ENCODE data around the gene NCKAP5.

NCKAP5 gene

GRCh38 chr2:133166031-133166430 lies 402.2 kb downstream of the NCKAP5 start:
- peaks cover 0 to 22% of the 10 kb centered on the region in 2 donors for H3K9me3 ChIP-seq (replicated peaks in 1 of 2; ENCODE audit: control insufficient read depth in 2 of 2, insufficient read depth in 1 of 2, low read depth in 1 of 2, low read length in 2 of 2)
- no peak for DNase-seq (ENCODE audit: low spot score)
- no peak overlapping the region for H2BK5ac ChIP-seq (ENCODE audit: low read length)
- H3K18ac ChIP-seq (ENCODE audit: low read length): no peak overlapping the region
- no peak overlapping the region for H3K4ac ChIP-seq (ENCODE audit: low read length)
- H2BK15ac ChIP-seq (ENCODE audit: low read length): no peak overlapping the region
- no peak overlapping the region for H2BK120ac ChIP-seq (ENCODE audit: low read depth, low read length)
- H4K91ac ChIP-seq (ENCODE audit: low read depth, low read length, poor library complexity): no peak overlapping the region
- H3K27me3 ChIP-seq (ENCODE audit: control insufficient read depth in 3 of 3, insufficient read depth in 3 of 3, low read depth in 1 of 3, low read length in 3 of 3): no peaks in the 10 kb centered on the region
- no peak overlapping the region for H3K9ac ChIP-seq (ENCODE audit: low read depth, low read length, poor library complexity)
- no CpG with 5 or more reads among the region's 2 CpGs for WGBS, 2 donors (ENCODE audit: extremely low coverage in 2 of 2, insufficient read length in 2 of 2, insufficient replicate concordance in 1 of 2)
- no peak overlapping the region for H3K27ac ChIP-seq (replicated peaks; ENCODE audit: low read length)
- no peak overlapping the region for H2BK12ac ChIP-seq (ENCODE audit: low read length)
- no peak overlapping the region for H3K14ac ChIP-seq (ENCODE audit: low read length)
- H3K79me1 ChIP-seq (ENCODE audit: low read depth, low read length): no peaks in the 10 kb centered on the region
- H2AK5ac ChIP-seq (ENCODE audit: low read depth, low read length): no peak overlapping the region
- no peaks in the 10 kb centered on the region for H3K4me1 ChIP-seq (ENCODE audit: control insufficient read depth in 2 of 2, insufficient read depth in 1 of 2, low read depth in 1 of 2, low read length in 2 of 2)
- no peak overlapping the region for H3K4me3 ChIP-seq (ENCODE audit: low read length in 2 of 2)
- peaks cover 0 to 34% of the 10 kb centered on the region in 2 donors for H3K36me3 ChIP-seq (replicated peaks in 1 of 2; ENCODE audit: control insufficient read depth in 2 of 2, insufficient read depth in 2 of 2, low read length in 2 of 2)
- H3K23ac ChIP-seq (ENCODE audit: low read depth, low read length, poor library complexity): no peak overlapping the region
- no peak overlapping the region for H2AFZ ChIP-seq (ENCODE audit: low read length)
- no peak overlapping the region for H4K8ac ChIP-seq (ENCODE audit: low read depth, low read length)
- no peak overlapping the region for H3K4me2 ChIP-seq (ENCODE audit: insufficient read depth, low read length, poor library complexity, severe bottlenecking)

GRCh38 chr2:133163111-133163510 lies 405.2 kb downstream of the NCKAP5 start:
- Histone ChIP-seq H2BK120ac (ENCODE audit: low read depth, low read length) (no peak overlapping the region), H3K14ac (ENCODE audit: low read length) (no peak overlapping the region), H3K4me2 (ENCODE audit: insufficient read depth, low read length, poor library complexity, severe bottlenecking) (no peak overlapping the region), H2AK5ac (ENCODE audit: low read depth, low read length) (no peak overlapping the region), H2BK15ac (ENCODE audit: low read length) (no peak overlapping the region), H4K91ac (ENCODE audit: low read depth, low read length, poor library complexity) (no peak overlapping the region), H3K23ac (ENCODE audit: low read depth, low read length, poor library complexity) (no peak overlapping the region), H2AFZ (ENCODE audit: low read length) (no peak overlapping the region), H3K4me3 (ENCODE audit: low read length in 2 of 2) (no peak overlapping the region), H3K79me1 (ENCODE audit: low read depth, low read length) (no peaks in the 10 kb centered on the region), H3K18ac (ENCODE audit: low read length) (no peak overlapping the region), H3K9me3 (replicated peaks in 1 of 2; ENCODE audit: control insufficient read depth in 2 of 2, insufficient read depth in 1 of 2, low read depth in 1 of 2, low read length in 2 of 2) (peaks cover 0 to 40% of the 10 kb centered on the region in 2 donors), H3K9ac (ENCODE audit: low read depth, low read length, poor library complexity) (no peak overlapping the region), H3K27ac (replicated peaks; ENCODE audit: low read length) (no peak overlapping the region), H3K36me3 (replicated peaks in 1 of 2; ENCODE audit: control insufficient read depth in 2 of 2, insufficient read depth in 2 of 2, low read length in 2 of 2) (peaks cover 0 to 47% of the 10 kb centered on the region in 2 donors), H3K4ac (ENCODE audit: low read length) (no peak overlapping the region), H3K27me3 (ENCODE audit: control insufficient read depth in 3 of 3, insufficient read depth in 3 of 3, low read depth in 1 of 3, low read length in 3 of 3) (no peaks in the 10 kb centered on the region), H4K8ac (ENCODE audit: low read depth, low read length) (no peak overlapping the region), H2BK12ac (ENCODE audit: low read length) (no peak overlapping the region), H3K4me1 (ENCODE audit: control insufficient read depth in 2 of 2, insufficient read depth in 1 of 2, low read depth in 1 of 2, low read length in 2 of 2) (no peaks in the 10 kb centered on the region), H2BK5ac (ENCODE audit: low read length) (no peak overlapping the region)
- DNase-seq (ENCODE audit: low spot score): no peak
- WGBS, 2 donors (ENCODE audit: extremely low coverage in 2 of 2, insufficient read length in 2 of 2, insufficient replicate concordance in 1 of 2): no CpG with 5 or more reads among the region's 4 CpGs

GRCh38 chr2:133158442-133158841 lies 409.8 kb downstream of the NCKAP5 start:
- Histone ChIP-seq H3K4me2 (ENCODE audit: insufficient read depth, low read length, poor library complexity, severe bottlenecking) (no peak overlapping the region), H3K36me3 (replicated peaks in 1 of 2; ENCODE audit: control insufficient read depth in 2 of 2, insufficient read depth in 2 of 2, low read length in 2 of 2) (peaks cover 0 to 64% of the 10 kb centered on the region in 2 donors), H3K23ac (ENCODE audit: low read depth, low read length, poor library complexity) (no peak overlapping the region), H3K27ac (replicated peaks; ENCODE audit: low read length) (no peak overlapping the region), H4K91ac (ENCODE audit: low read depth, low read length, poor library complexity) (no peak overlapping the region), H3K18ac (ENCODE audit: low read length) (no peak overlapping the region), H3K4me1 (ENCODE audit: control insufficient read depth in 2 of 2, insufficient read depth in 1 of 2, low read depth in 1 of 2, low read length in 2 of 2) (no peaks in the 10 kb centered on the region), H4K8ac (ENCODE audit: low read depth, low read length) (no peak overlapping the region), H3K79me1 (ENCODE audit: low read depth, low read length) (no peaks in the 10 kb centered on the region), H3K4ac (ENCODE audit: low read length) (no peak overlapping the region), H2BK120ac (ENCODE audit: low read depth, low read length) (no peak overlapping the region), H3K4me3 (ENCODE audit: low read length in 2 of 2) (no peak overlapping the region), H3K14ac (ENCODE audit: low read length) (no peak overlapping the region), H3K27me3 (ENCODE audit: control insufficient read depth in 3 of 3, insufficient read depth in 3 of 3, low read depth in 1 of 3, low read length in 3 of 3) (no peaks in the 10 kb centered on the region), H2AFZ (ENCODE audit: low read length) (no peak overlapping the region), H2AK5ac (ENCODE audit: low read depth, low read length) (no peak overlapping the region), H3K9me3 (replicated peaks in 1 of 2; ENCODE audit: control insufficient read depth in 2 of 2, insufficient read depth in 1 of 2, low read depth in 1 of 2, low read length in 2 of 2) (peaks cover 2 to 64% of the 10 kb centered on the region in 2 donors), H2BK15ac (ENCODE audit: low read length) (no peak overlapping the region), H2BK5ac (ENCODE audit: low read length) (no peak overlapping the region), H3K9ac (ENCODE audit: low read depth, low read length, poor library complexity) (no peak overlapping the region), H2BK12ac (ENCODE audit: low read length) (no peak overlapping the region)
- DNase-seq (ENCODE audit: low spot score): no peak

DNA sequence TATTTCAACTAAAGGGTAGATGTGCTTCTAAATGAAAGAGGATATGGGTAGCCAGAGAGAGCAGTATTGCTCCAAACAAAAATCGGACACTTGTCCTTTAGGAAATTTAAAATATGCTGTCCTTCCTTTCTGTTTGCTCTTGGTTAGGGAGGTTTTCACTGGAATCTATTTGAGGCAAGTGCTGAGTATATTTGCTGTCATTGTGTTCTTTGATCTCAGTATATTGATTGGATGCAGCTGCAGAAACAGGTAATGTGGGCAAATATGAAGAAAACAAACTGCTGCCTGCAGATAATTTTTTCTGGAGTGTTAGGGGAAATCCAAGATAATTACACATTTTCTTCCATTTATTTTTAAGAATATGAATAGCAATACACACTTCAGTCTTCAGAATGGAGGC lies 410.2 kb downstream of the NCKAP5 start:
- Histone ChIP-seq H2BK5ac (ENCODE audit: low read length) (no peak overlapping the region), H3K79me1 (ENCODE audit: low read depth, low read length) (no peaks in the 10 kb centered on the region), H2AFZ (ENCODE audit: low read length) (no peak overlapping the region), H2BK120ac (ENCODE audit: low read depth, low read length) (no peak overlapping the region), H3K36me3 (replicated peaks in 1 of 2; ENCODE audit: control insufficient read depth in 2 of 2, insufficient read depth in 2 of 2, low read length in 2 of 2) (peaks cover 0 to 63% of the 10 kb centered on the region in 2 donors), H3K23ac (ENCODE audit: low read depth, low read length, poor library complexity) (no peak overlapping the region), H3K4me2 (ENCODE audit: insufficient read depth, low read length, poor library complexity, severe bottlenecking) (no peak overlapping the region), H3K14ac (ENCODE audit: low read length) (no peak overlapping the region), H4K91ac (ENCODE audit: low read depth, low read length, poor library complexity) (no peak overlapping the region), H3K4ac (ENCODE audit: low read length) (no peak overlapping the region), H3K9ac (ENCODE audit: low read depth, low read length, poor library complexity) (no peak overlapping the region), H3K18ac (ENCODE audit: low read length) (no peak overlapping the region), H3K27ac (replicated peaks; ENCODE audit: low read length) (no peak overlapping the region), H3K9me3 (replicated peaks in 1 of 2; ENCODE audit: control insufficient read depth in 2 of 2, insufficient read depth in 1 of 2, low read depth in 1 of 2, low read length in 2 of 2) (peaks cover 2 to 64% of the 10 kb centered on the region in 2 donors), H2AK5ac (ENCODE audit: low read depth, low read length) (no peak overlapping the region), H3K4me3 (ENCODE audit: low read length in 2 of 2) (no peak overlapping the region), H3K27me3 (ENCODE audit: control insufficient read depth in 3 of 3, insufficient read depth in 3 of 3, low read depth in 1 of 3, low read length in 3 of 3) (no peaks in the 10 kb centered on the region), H2BK12ac (ENCODE audit: low read length) (no peak overlapping the region), H4K8ac (ENCODE audit: low read depth, low read length) (no peak overlapping the region), H2BK15ac (ENCODE audit: low read length) (no peak overlapping the region), H3K4me1 (ENCODE audit: control insufficient read depth in 2 of 2, insufficient read depth in 1 of 2, low read depth in 1 of 2, low read length in 2 of 2) (no peaks in the 10 kb centered on the region)
- DNase-seq (ENCODE audit: low spot score): no peak
- WGBS, 2 donors (ENCODE audit: extremely low coverage in 2 of 2, insufficient read length in 2 of 2, insufficient replicate concordance in 1 of 2): no CpG with 5 or more reads among the region's 1 CpG
